Breast epithelium (tissue), 4 donors: ENCODE data around the gene OR2H1. TPM values are rescaled to one million over a fixed set of nuclear protein-coding genes. Genes with fewer than 3 reads are reported as not detected.

Experiments used
- DNase-seq, 2 donors: peaks; one replicate each; pipeline ENCODE4 v3.0.0-alpha.2; 2019; ENCODE audit warnings: low spot score in 2 of 2
- H3K27ac ChIP-seq, 2 donors: fragments of 200-600 bp; sonication (generic) in 1 of 2; one replicate each; pipeline ENCODE4 v1.5.1; 2016 to 2019; ENCODE audit warnings: mild to moderate bottlenecking in 1 of 2
- H3K27me3 ChIP-seq, 2 donors: fragments of 200-600 bp; sonication (generic) in 1 of 2; one replicate each; pipeline versions ENCODE4 v1.5.1 to v1.6.0; 2017 to 2019; ENCODE audit warnings: control low read depth in 1 of 2, mild to moderate bottlenecking in 1 of 2
- H3K36me3 ChIP-seq: fragments of 200-600 bp; one replicate; pipeline ENCODE4 v1.5.1; 2019
- H3K4me1 ChIP-seq, 2 donors: fragments of 200-600 bp; sonication (generic); one replicate each; pipeline ENCODE4 v1.5.1; 2016 to 2019; ENCODE audit warnings: control low read depth in 1 of 2
- H3K4me3 ChIP-seq, 3 donors: fragments of 200-600 bp; sonication (generic); 1 replicate in 2 of 3; 2 replicates in 1 of 3; pipeline ENCODE4 v1.5.1; 2016 to 2019; ENCODE audit warnings: mild to moderate bottlenecking in 3 of 3, moderate library complexity in 2 of 3
- H3K9me3 ChIP-seq, 2 donors: fragments of 200-600 bp; sonication (generic) in 1 of 2; one replicate each; pipeline ENCODE4 v1.5.1; 2016 to 2019; ENCODE audit warnings: control low read depth in 1 of 2
- CTCF ChIP-seq, 3 donors: fragments of 450-650 bp; IDR thresholded peaks; one replicate each; pipeline ENCODE4 v1.5.1; 2016 to 2017; ENCODE audit warnings: antibody characterized with exemption in 3 of 3, mild to moderate bottlenecking in 3 of 3, moderate library complexity in 3 of 3
- POLR2A ChIP-seq: fragments of 450-650 bp; IDR thresholded peaks from one replicate; pipeline ENCODE4 v1.6.1; 2016; ENCODE audit warnings: antibody characterized with exemption, mild to moderate bottlenecking, moderate library complexity
- POLR2AphosphoS5 ChIP-seq, 3 donors: sonication (generic); formaldehyde crosslinking; IDR thresholded peaks; one replicate each; pipeline ENCODE4 v1.6.1; 2017; ENCODE audit warnings: antibody characterized with exemption in 3 of 3
- intact Hi-C: fragments of 100-400 bp; cut with DNase I; formaldehyde crosslinking; loops from one replicate; pipeline ENCODE4 v1.15.1; 2023; ENCODE audit warnings: low total_unique reads
- total RNA-seq, 3 donors: library from RNA; depleted of rRNA; stranded (reverse); fragments of >200 nt; gene quantifications; one replicate each; pipeline ENCODE4 v1.1.0, GENCODE V29; 2016

OR2H1 gene
- total RNA-seq, 3 donors from 2014 or later = not detected

GRCh38 chr6:29466241-29466640, 9.3 kb downstream of the OR2H1 start:
- TF ChIP-seq POLR2AphosphoS5 (IDR thresholded peaks at IDR 0.05) (no peak), CTCF (IDR thresholded peaks at IDR 0.05) (no peak), POLR2A (no peak)
- intact Hi-C loops = no loop called here
- no peak overlapping the region for H3K4me3 ChIP-seq
- no peak overlapping the region for H3K27ac ChIP-seq
- H3K4me1 ChIP-seq = no peaks in the 10 kb centered on the region
- no peak for DNase-seq
- no peaks in the 10 kb centered on the region for H3K9me3 ChIP-seq
- no peaks in the 10 kb centered on the region for H3K36me3 ChIP-seq
- peaks cover 0 to 2% of the 10 kb centered on the region in 2 donors for H3K27me3 ChIP-seq

GRCh38 chr6:29474996-29475395, 18.0 kb downstream of the OR2H1 start:
- H3K36me3 ChIP-seq = no peaks in the 10 kb centered on the region
- no peaks in the 10 kb centered on the region for H3K4me1 ChIP-seq
- H3K27me3 ChIP-seq = no peaks in the 10 kb centered on the region
- H3K27ac ChIP-seq = no peak overlapping the region
- no peak for DNase-seq
- intact Hi-C loops = no loop called here
- no peaks in the 10 kb centered on the region for H3K9me3 ChIP-seq
- H3K4me3 ChIP-seq = no peak overlapping the region
- TF ChIP-seq POLR2A (no peak), CTCF (IDR thresholded peaks at IDR 0.05) (no peak), POLR2AphosphoS5 (IDR thresholded peaks at IDR 0.05) (no peak)

- Histone ChIP-seq H3K4me1 (no peaks in the 10 kb centered on the region), H3K27me3 (no peaks in the 10 kb centered on the region), H3K4me3 (no peak overlapping the region), H3K27ac (no peak overlapping the region), H3K36me3 (no peaks in the 10 kb centered on the region), H3K9me3 (peaks cover 0 to 5% of the 10 kb centered on the region in 2 donors)
- DNase-seq = no peak
- intact Hi-C loops = no loop called here
- no peak for TF ChIP-seq CTCF (IDR thresholded peaks at IDR 0.05)
- TF ChIP-seq POLR2A = no peak
- no peak for TF ChIP-seq POLR2AphosphoS5 (IDR thresholded peaks at IDR 0.05)
These were observed 21.0 kb downstream of the OR2H1 start for GRCh38 chr6:29477923-29478450.

GRCh38 chr6:29478740-29479139, 21.8 kb downstream of the OR2H1 start:
- H3K9me3 ChIP-seq = peaks cover 0 to 5% of the 10 kb centered on the region in 2 donors

GRCh38 chr6:29479560-29479959, 22.6 kb downstream of the OR2H1 start:
- Histone ChIP-seq H3K27me3 (no peaks in the 10 kb centered on the region), H3K27ac (no peak overlapping the region), H3K36me3 (no peaks in the 10 kb centered on the region), H3K4me3 (no peak overlapping the region), H3K9me3 (peaks cover 0 to 5% of the 10 kb centered on the region in 2 donors), H3K4me1 (no peaks in the 10 kb centered on the region)
- TF ChIP-seq POLR2A (no peak), POLR2AphosphoS5 (IDR thresholded peaks at IDR 0.05) (no peak), CTCF (IDR thresholded peaks at IDR 0.05) (no peak)
- intact Hi-C loops = no loop called here
- no peak for DNase-seq

More at GRCh38 chr6:29478740-29479139, 21.8 kb downstream of the OR2H1 start:
- Histone ChIP-seq H3K4me3 (no peak overlapping the region), H3K27me3 (no peaks in the 10 kb centered on the region), H3K27ac (no peak overlapping the region), H3K36me3 (no peaks in the 10 kb centered on the region), H3K4me1 (no peaks in the 10 kb centered on the region)
- no peak for DNase-seq
- TF ChIP-seq CTCF (IDR thresholded peaks at IDR 0.05) (no peak), POLR2A (no peak), POLR2AphosphoS5 (IDR thresholded peaks at IDR 0.05) (no peak)
- intact Hi-C loops = no loop called here
